K562 (cell line): Measurements from ENCODE around the gene FCHSD1. TPM values are rescaled to one million over a fixed set of nuclear protein-coding genes. Genes with fewer than 3 reads are reported as not detected.

Experiments
- ADNP ChIP-seq: fragments of 200-800 bp; sonication (Bioruptor generic); IDR thresholded peaks from 2 replicates; pipeline ENCODE4 v1.6.1; 2016; ENCODE audit warnings: missing genetic modification characterization, missing compliant biosample characterization
- C11orf30 ChIP-seq: fragments of 450-650 bp; IDR thresholded peaks from 2 replicates; pipeline ENCODE4 v1.6.1; 2016; ENCODE audit warnings: low read depth, mild to moderate bottlenecking
- CHD2 ChIP-seq: IDR thresholded peaks from 2 replicates; pipeline ENCODE4 v1.6.1; 2011; ENCODE audit warnings: low read depth, low read length
- DNMT1 ChIP-seq: fragments of 450-650 bp; IDR thresholded peaks from 2 replicates; pipeline ENCODE4 v1.6.1; 2016; ENCODE audit warnings: antibody characterized with exemption, mild to moderate bottlenecking
- EP400 ChIP-seq: fragments of 450-650 bp; IDR thresholded peaks from 2 replicates; pipeline ENCODE4 v1.6.1; 2017; ENCODE audit warnings: antibody characterized with exemption, mild to moderate bottlenecking, moderate library complexity
- HNRNPLL ChIP-seq: fragments of 200-400 bp; formaldehyde crosslinking; IDR thresholded peaks from 2 replicates; pipeline ENCODE4 v1.6.1; 2017; ENCODE audit warnings: low read length, low read depth, mild to moderate bottlenecking; ENCODE audit not compliant: poor library complexity, severe bottlenecking
- KDM1A ChIP-seq, 2 experiments: fragments of 450-650 bp; IDR thresholded peaks; 2 replicates each; pipeline ENCODE4 v1.6.1; 2016; ENCODE audit warnings: mild to moderate bottlenecking in 2 of 2
- MEF2D ChIP-seq: conservative IDR thresholded peaks from 2 replicates; pipeline ENCODE4 v1.6.1; 2016; ENCODE audit warnings: low read depth, missing genetic modification characterization, missing compliant biosample characterization
- MTA2 ChIP-seq: fragments of 450-650 bp; IDR thresholded peaks from 2 replicates; pipeline ENCODE4 v1.6.1; 2016; ENCODE audit warnings: low read depth
- SNRNP70 ChIP-seq: fragments of 200-400 bp; formaldehyde crosslinking; optimal IDR thresholded peaks from 2 replicates; pipeline ENCODE3; 2017; ENCODE audit warnings: low read depth, low read length
- SRSF7 ChIP-seq: fragments of 200-400 bp; formaldehyde crosslinking; optimal IDR thresholded peaks from 2 replicates; pipeline ENCODE3; 2017; ENCODE audit warnings: mild to moderate bottlenecking, low read depth, low read length
- TFAM ChIP-seq: fragments of 250-450 bp; sonication (Bioruptor Pico); conservative IDR thresholded peaks from 2 replicates; pipeline ENCODE4 v1.5.0; 2021; ENCODE audit warnings: mild to moderate bottlenecking, moderate library complexity
- THRAP3 ChIP-seq: fragments of 450-650 bp; IDR thresholded peaks from 2 replicates; pipeline ENCODE4 v1.6.1; 2016; ENCODE audit warnings: mild to moderate bottlenecking, inconsistent platforms, borderline replicate concordance
- TRIM24 ChIP-seq, 2 experiments: fragments of 450-650 bp; IDR thresholded peaks; 2 replicates each; pipeline ENCODE4 v1.6.1; 2016
- ZNF124 ChIP-seq: sonication (generic); formaldehyde crosslinking; IDR thresholded peaks from 2 replicates; pipeline ENCODE4 v1.8.1; 2022; ENCODE audit warnings: missing genetic modification reagents
- ZNF3 ChIP-seq: fragments of 250-450 bp; sonication (Bioruptor Pico); IDR thresholded peaks from 2 replicates; pipeline ENCODE4 v1.5.0; 2021; ENCODE audit warnings: mild to moderate bottlenecking, moderate library complexity
- ZNF830 ChIP-seq: fragments of 250-450 bp; sonication (Bioruptor Pico); IDR thresholded peaks from 2 replicates; pipeline ENCODE4 v1.5.0; 2021; ENCODE audit warnings: mild to moderate bottlenecking
- ZSCAN29 ChIP-seq: fragments of 450-650 bp; IDR thresholded peaks from 2 replicates; pipeline ENCODE4 v1.6.1; 2017
- polyA plus RNA-seq, 8 experiments: library from polyadenylated mRNA; depleted of rRNA in 4 of 8; stranded (reverse) in 5 of 8; unstranded in 3 of 8; fragments of >200 nt; fragmentation: Nextera tagmentation in 2 of 8; fragmentation: Illumina TruSeq in 1 of 8; extraction: Ambion mirVana in 2 of 8; extraction: Trizol in 1 of 8; gene quantifications; 2 replicates each; pipeline versions ENCODE4 v1.2.1 to v1.2.3, GENCODE V29; 2011 to 2014; ENCODE audit warnings: inconsistent platforms in 1 of 8, missing spikeins in 1 of 8
- total RNA-seq, 7 experiments: library from RNA; depleted of rRNA in 6 of 7; stranded (reverse); fragments of >200 nt in 6 of 7; fragmentation: Illumina TruSeq in 2 of 7; extraction: Trizol in 2 of 7; gene quantifications; 2 replicates each; pipeline versions ENCODE4 v1.2.1 to v1.2.3, GENCODE V29; 2011 to 2021; ENCODE audit warnings: low replicate concordance in 1 of 7
- TF ChIP-seq, protein P1 (sequence below), 2 experiments: fragments of 450-650 bp; IDR thresholded peaks; 2 replicates each; pipeline ENCODE4 v1.6.1; 2016
- TF ChIP-seq, protein P2 (sequence below): sonication (generic); formaldehyde crosslinking; IDR thresholded peaks from 2 replicates; pipeline ENCODE4 v1.8.0; 2022; ENCODE audit warnings: missing genetic modification reagents, mild to moderate bottlenecking, moderate library complexity, borderline replicate concordance
- TF ChIP-seq, protein P3 (sequence below): fragments of 250-450 bp; sonication (Bioruptor Pico); IDR thresholded peaks from 2 replicates; pipeline ENCODE4 v1.4.0; 2020

Gene FCHSD1
- total and polyA plus RNA-seq, 9 of the 15 experiments (the other 6 are each of a cell fraction or from before 2014, with no cell fraction given), result 0.35 to 37.5 (median 13.6) TPM

DNA sequence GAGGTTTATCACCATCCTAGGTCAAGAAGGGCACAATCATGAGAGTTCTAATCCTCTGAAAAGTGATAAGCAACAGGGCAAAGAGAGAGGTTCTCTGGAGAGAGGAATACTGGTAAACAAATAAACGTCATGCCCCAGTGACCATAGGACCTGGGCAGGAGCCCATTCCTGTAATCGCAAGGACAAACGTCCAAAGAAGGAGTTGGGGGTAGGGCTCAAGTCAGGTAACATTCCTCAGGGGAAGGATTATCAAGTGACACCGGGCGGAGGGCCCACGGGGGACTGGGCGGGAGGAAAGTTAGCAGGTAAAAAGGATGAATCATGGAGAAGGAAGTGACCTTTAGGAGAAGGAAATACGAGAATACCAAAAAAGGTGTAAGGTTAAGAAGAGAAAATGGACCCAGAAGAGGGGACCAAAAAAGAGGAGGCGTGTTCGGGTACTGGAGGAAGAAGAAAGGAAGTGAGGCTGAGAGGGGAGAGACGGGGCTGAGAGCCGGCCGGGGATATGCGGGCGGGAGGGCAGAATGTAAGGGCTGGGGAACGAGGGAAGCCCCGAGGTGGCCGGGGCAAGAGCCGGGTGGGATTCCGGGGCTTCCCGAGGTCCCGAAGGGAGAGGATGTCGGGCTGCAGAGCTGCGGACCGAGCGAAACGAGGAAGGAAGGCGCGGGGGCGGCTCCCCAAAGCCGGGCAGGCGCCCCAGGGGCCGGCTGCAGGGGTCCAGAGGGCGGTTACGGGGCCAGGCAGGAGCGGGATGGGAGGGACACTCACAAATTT lies 33.0 kb downstream of the FCHSD1 start (continued):
- TF ChIP-seq DNMT1, result no peak
- TF ChIP-seq, protein P1, sequence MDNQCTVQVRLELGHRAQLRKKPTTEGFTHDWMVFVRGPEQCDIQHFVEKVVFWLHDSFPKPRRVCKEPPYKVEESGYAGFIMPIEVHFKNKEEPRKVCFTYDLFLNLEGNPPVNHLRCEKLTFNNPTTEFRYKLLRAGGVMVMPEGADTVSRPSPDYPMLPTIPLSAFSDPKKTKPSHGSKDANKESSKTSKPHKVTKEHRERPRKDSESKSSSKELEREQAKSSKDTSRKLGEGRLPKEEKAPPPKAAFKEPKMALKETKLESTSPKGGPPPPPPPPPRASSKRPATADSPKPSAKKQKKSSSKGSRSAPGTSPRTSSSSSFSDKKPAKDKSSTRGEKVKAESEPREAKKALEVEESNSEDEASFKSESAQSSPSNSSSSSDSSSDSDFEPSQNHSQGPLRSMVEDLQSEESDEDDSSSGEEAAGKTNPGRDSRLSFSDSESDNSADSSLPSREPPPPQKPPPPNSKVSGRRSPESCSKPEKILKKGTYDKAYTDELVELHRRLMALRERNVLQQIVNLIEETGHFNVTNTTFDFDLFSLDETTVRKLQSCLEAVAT (IDR thresholded peaks at IDR 0.05), result peak; percentile 68 to 82; a peak in 1 of 4 replicates
- TF ChIP-seq MTA2, result 0 out of 2 replicates have a peak, but pooled peaks have one; percentile 19
- TF ChIP-seq HNRNPLL, result peak; percentile 14
- TF ChIP-seq ZNF124 (CRISPR knock-in tag), result no peak
- no peak for TF ChIP-seq SRSF7
- peak; percentile 26 to 56; a peak in 2 of 4 replicates for TF ChIP-seq KDM1A (IDR thresholded peaks at IDR 0.05)
- no peak for TF ChIP-seq THRAP3
- TF ChIP-seq TFAM (CRISPR knock-in tag), result no peak
- TF ChIP-seq EP400, result peak; percentile 38
- TF ChIP-seq TRIM24 (IDR thresholded peaks at IDR 0.05), result peak in 1 of 2 experiments; percentile 88; a peak in 2 of 4 replicates
- TF ChIP-seq, protein P2, sequence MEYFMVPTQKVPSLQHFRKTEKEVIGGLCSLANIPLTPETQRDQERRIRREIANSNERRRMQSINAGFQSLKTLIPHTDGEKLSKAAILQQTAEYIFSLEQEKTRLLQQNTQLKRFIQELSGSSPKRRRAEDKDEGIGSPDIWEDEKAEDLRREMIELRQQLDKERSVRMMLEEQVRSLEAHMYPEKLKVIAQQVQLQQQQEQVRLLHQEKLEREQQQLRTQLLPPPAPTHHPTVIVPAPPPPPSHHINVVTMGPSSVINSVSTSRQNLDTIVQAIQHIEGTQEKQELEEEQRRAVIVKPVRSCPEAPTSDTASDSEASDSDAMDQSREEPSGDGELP, result no peak
- TF ChIP-seq MEF2D (tag), result no peak
- TF ChIP-seq CHD2, result no peak
- TF ChIP-seq, protein P3, sequence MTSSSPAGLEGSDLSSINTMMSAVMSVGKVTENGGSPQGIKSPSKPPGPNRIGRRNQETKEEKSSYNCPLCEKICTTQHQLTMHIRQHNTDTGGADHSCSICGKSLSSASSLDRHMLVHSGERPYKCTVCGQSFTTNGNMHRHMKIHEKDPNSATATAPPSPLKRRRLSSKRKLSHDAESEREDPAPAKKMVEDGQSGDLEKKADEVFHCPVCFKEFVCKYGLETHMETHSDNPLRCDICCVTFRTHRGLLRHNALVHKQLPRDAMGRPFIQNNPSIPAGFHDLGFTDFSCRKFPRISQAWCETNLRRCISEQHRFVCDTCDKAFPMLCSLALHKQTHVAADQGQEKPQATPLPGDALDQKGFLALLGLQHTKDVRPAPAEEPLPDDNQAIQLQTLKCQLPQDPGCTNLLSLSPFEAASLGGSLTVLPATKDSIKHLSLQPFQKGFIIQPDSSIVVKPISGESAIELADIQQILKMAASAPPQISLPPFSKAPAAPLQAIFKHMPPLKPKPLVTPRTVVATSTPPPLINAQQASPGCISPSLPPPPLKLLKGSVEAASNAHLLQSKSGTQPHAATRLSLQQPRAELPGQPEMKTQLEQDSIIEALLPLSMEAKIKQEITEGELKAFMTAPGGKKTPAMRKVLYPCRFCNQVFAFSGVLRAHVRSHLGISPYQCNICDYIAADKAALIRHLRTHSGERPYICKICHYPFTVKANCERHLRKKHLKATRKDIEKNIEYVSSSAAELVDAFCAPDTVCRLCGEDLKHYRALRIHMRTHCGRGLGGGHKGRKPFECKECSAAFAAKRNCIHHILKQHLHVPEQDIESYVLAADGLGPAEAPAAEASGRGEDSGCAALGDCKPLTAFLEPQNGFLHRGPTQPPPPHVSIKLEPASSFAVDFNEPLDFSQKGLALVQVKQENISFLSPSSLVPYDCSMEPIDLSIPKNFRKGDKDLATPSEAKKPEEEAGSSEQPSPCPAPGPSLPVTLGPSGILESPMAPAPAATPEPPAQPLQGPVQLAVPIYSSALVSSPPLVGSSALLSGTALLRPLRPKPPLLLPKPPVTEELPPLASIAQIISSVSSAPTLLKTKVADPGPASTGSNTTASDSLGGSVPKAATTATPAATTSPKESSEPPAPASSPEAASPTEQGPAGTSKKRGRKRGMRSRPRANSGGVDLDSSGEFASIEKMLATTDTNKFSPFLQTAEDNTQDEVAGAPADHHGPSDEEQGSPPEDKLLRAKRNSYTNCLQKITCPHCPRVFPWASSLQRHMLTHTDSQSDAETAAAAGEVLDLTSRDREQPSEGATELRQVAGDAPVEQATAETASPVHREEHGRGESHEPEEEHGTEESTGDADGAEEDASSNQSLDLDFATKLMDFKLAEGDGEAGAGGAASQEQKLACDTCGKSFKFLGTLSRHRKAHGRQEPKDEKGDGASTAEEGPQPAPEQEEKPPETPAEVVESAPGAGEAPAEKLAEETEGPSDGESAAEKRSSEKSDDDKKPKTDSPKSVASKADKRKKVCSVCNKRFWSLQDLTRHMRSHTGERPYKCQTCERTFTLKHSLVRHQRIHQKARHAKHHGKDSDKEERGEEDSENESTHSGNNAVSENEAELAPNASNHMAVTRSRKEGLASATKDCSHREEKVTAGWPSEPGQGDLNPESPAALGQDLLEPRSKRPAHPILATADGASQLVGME (CRISPR knock-in tag), result no peak
- peak; percentile 76 for TF ChIP-seq C11orf30
- TF ChIP-seq ZSCAN29, result no peak
- TF ChIP-seq ZNF3, result no peak
- no peak for TF ChIP-seq SNRNP70
- TF ChIP-seq ADNP (tag), result no peak
- no peak for TF ChIP-seq ZNF830
